Right cardiac atrium (tissue), 5 donors: ENCODE results near the gene YKT6. TPM values are rescaled to one million over a fixed set of nuclear protein-coding genes. Genes with fewer than 3 reads are reported as not detected.

Experiments used
- ATAC-seq, 2 donors: fragments of 200-7000 bp; cut with Tn5 transposase; one replicate each; pipeline versions ENCODE4 v1.8.0 to v1.9.1; 2020; ENCODE audit warnings: moderate library complexity in 2 of 2, mild to moderate bottlenecking in 1 of 2
- DNase-seq, 3 donors: peaks; one replicate each; pipeline ENCODE4 v3.0.0-alpha.2; 2020
- H3K27ac ChIP-seq: one replicate; pipeline ENCODE4 v1.5.1; 2013; ENCODE audit warnings: mild to moderate bottlenecking, low read length, control low read depth, moderate library complexity
- H3K27me3 ChIP-seq: one replicate; pipeline ENCODE4 v1.6.1; 2013; ENCODE audit not compliant: control insufficient read depth, insufficient read depth
- H3K4me1 ChIP-seq: one replicate; pipeline ENCODE4 v1.6.1; 2013; ENCODE audit warnings: low read length; ENCODE audit not compliant: control insufficient read depth, insufficient read depth
- H3K4me3 ChIP-seq: one replicate; pipeline ENCODE4 v1.5.1; 2013; ENCODE audit warnings: low read length, control low read depth
- H3K9me3 ChIP-seq: one replicate; pipeline ENCODE4 v1.6.1; 2013; ENCODE audit warnings: low read length; ENCODE audit not compliant: control insufficient read depth
- WGBS: extraction: QIAGEN DNeasy Blood & Tissue Kit; methylation state at CpG from one replicate; pipeline ENCODE4 v1.1.7; 2013; 5-methylcytosine and 5-hydroxymethylcytosine counted together
- intact Hi-C, 4 donors: fragments of 100-400 bp; cut with DNase I; formaldehyde crosslinking; loops; one replicate each; pipeline versions ENCODE4 v1.11.0 to v1.14.0; 2022 to 2023
- polyA plus RNA-seq: library from polyadenylated mRNA; stranded (reverse); fragments of 200-250 nt; gene quantifications from one replicate; pipeline ENCODE4 v1.2.3, GENCODE V29; 2013
- total RNA-seq, 4 donors: library from RNA; stranded (reverse); fragmentation: NEBNext Ultra II Directional; extraction: Animal tissue kit (Norgen Biotek cat#: 25700); gene quantifications; one replicate each; pipeline ENCODE4 v1.2.1, GENCODE V29; 2021
- donor health status: healthy with polysubstance abuse.
- donor health status: DM: no; HTN: yes; CAD: no.
- donor health status: DM: no; HTN: no; CAD: no.
- donor health status: DM: no; HTN: yes; CAD: no; lungs with severe emphysema.
- donor health status: DM: yes; HTN: yes; CAD: no.

Gene YKT6
- total and polyA plus RNA-seq, 5 donors = 38.8 to 63.4 (median 51.8) TPM

DNA sequence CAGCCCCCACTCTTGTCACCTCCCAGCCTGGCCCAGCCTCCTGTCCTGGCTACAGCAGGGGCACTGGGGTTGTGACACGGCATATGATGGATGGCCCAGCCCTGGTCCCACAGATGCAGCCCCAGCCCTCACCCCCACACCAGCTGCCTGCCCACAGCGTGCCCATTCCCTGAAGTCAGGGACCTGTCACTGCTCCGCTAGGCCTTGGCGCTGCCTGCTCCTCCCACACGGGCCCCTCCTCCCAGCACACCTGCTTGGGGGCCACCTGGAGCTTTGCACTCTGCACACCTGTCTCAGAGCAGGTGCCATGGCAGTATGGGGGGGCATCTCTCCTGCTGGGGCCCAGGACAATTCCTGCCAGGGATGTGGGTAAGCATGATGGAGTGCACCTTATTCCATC lies 15.0 kb upstream of the YKT6 start:
- peaks cover 8% of the 10 kb centered on the region for H3K9me3 ChIP-seq
- no peaks in the 10 kb centered on the region for H3K4me1 ChIP-seq
- peak in 1 of 3 donors; percentile 36 for DNase-seq
- no peak for ATAC-seq
- no peak overlapping the region for H3K4me3 ChIP-seq
- H3K27ac ChIP-seq = no peak overlapping the region
- H3K27me3 ChIP-seq = no peaks in the 10 kb centered on the region
- WGBS = 82% methylated on average over 5 of the region's 5 CpGs
- intact Hi-C loops = loop anchor here in 1 of 4 donors (5.0 kb wide), 1 partner anchor 113 kb away; no protein-coding TSS in a partner anchor

DNA sequence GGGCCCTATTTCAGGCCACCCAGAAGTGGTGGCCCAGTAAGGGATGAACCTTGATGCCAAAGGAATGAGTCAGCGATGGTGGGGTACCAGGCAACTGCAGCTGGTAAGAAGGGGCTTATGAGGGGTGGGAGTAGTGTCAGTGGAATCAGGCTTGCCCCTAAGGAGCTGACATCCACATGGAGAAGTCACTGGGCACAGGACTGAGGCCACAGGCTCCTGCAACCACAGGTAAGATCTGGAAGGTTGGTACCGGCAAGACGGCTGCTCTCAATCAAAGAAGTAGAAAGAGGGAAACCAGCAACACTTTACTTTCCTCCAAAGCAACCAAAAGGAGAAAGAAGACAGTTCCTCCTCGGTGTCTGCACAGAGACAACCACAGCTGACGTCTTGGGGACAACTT lies 14.0 kb upstream of the YKT6 start:
- no peak overlapping the region for H3K4me3 ChIP-seq
- H3K9me3 ChIP-seq = peaks cover 8% of the 10 kb centered on the region
- no peak overlapping the region for H3K27ac ChIP-seq
- no peaks in the 10 kb centered on the region for H3K4me1 ChIP-seq
- 83% methylated on average over 5 of the region's 5 CpGs for WGBS
- H3K27me3 ChIP-seq = no peaks in the 10 kb centered on the region
- intact Hi-C loops = loop anchor here in 1 of 4 donors (5.0 kb wide), 1 partner anchor 114 kb away; no protein-coding TSS in a partner anchor
- no peak for ATAC-seq
- no peak for DNase-seq

DNA sequence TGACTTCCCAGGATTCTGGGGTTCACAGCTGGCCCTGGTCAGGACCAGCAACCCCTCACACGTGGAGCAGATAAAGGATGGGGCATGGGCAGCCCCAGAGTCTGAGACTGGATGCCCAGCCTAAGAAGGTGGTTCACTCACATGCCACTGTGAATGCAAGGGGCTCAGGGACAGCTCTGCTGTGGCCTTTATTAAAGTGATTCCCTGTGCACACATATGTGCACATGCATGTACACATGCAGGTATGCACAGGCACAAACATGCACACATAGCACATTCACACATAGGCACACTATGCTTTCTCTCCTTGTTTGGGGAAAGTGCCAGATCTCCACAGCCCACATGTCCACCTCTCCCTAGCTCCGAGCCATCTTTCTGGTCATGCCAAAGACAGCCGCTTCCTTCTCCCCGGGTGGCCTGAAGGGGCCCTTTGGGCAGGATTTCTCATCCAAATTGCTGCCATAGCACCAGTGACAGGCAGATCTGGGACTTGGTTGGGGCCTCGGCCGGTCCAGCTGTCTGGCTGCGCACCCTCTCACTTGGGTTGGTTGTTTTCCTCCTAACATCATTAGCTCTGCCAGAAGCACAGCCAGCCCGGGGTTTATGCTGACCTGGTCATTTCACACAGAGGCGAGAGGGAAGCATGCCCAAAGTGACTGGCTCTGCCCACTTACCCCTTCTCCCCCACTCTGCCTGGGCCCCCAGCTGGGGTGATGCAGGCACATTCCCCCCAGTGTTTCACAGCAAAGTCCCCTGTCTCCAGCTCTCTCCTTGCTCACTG lies 13.0 kb upstream of the YKT6 start:
- WGBS = 60% methylated on average over 9 of the region's 9 CpGs
- Histone ChIP-seq H3K4me1 (no peaks in the 10 kb centered on the region), H3K27me3 (no peaks in the 10 kb centered on the region), H3K27ac (no peak overlapping the region), H3K4me3 (no peak overlapping the region), H3K9me3 (peaks cover 4% of the 10 kb centered on the region)
- no peak for DNase-seq
- intact Hi-C loops = loop anchor here in 1 of 4 donors (5.0 kb wide), 1 partner anchor 116 kb away; no protein-coding TSS in a partner anchor
- no peak for ATAC-seq

DNA sequence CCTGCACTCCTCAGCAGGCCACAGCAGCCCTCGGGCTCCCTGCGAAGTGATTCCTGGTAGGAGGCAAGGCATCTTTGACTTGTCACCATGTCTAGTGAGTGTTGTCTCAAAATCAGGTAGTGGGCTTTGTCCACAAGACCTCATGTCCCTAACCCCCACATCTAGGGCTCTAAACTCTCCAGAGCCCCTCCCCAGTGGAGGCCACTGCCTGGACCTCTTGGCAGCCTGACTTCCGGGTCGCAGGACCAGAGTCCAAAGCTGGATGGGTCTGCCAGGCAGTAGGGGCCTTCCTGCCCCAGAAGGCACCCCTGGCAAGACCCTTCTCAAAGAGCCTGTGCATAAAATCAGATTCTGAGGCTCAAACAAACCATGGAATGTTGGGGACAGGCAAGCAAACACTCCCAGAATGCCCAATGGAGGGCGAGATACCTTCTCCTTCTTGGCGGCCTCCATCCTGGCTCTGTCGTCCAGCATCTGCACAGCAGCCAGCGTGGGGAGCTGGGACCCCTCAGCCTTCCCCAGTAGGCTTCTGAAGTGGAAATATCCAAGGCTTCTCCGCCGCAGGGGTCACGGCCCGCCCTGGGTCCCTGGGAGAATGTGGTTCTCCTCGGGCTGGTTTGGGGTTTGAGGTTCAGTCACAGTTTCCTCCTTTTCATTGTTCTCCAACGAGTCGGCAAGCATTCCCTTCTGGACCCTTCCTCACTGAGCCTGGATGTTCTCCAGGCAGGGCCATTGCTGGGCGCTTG lies 12.1 kb upstream of the YKT6 start:
- no peak overlapping the region for H3K4me3 ChIP-seq
- H3K4me1 ChIP-seq = no peaks in the 10 kb centered on the region
- H3K9me3 ChIP-seq = no peaks in the 10 kb centered on the region
- intact Hi-C loops = loop anchor here in 1 of 4 donors (5.0 kb wide), 1 partner anchor 116 kb away; no protein-coding TSS in a partner anchor
- no peak for ATAC-seq
- H3K27me3 ChIP-seq = no peaks in the 10 kb centered on the region
- DNase-seq = no peak
- H3K27ac ChIP-seq = no peak overlapping the region
- 80% methylated on average over 16 of the region's 16 CpGs for WGBS

DNA sequence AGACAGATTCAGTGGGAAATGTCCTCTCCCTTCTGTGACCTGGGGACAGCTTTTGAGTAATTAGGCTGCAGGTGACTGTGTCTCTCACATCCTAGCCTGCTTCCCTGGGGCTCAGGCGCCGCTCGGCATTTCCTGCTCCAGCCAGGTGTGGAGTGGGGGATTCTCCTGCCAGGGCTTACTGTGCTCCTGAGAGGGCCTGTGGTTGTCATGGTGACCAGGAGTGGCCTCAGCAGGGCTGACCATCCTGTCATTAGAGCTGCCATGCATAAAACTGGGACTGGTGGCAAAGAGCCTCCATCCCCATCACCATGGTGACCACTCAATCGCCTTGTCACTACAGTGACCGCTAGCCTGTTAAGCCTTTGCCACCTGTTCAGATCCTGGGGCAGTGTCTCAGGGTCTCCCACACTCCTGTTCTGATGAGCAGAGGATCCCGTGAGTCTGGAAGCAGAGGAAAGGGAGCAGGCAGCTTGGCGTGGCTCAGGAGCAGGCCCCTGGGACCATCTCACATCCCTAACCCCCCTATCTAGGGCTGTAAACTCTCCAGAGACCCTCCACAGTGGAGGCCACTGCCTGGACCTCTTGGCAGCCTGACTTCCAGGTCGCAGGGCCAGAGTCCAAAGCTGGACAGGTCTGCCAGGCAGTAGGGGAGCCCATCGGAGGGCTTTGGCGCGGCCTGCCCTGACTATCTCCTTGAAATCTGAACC lies 11.3 kb upstream of the YKT6 start, which contains the start of gene GCK:
GCK (minus strand) TSS at position 154 of the 707 bp plus-strand sequence. CDS start 486 bp downstream, outside the sequence.
- intact Hi-C loops = loop anchor here in 1 of 4 donors (5.0 kb wide), 1 partner anchor 117 kb away; no protein-coding TSS in a partner anchor
- Histone ChIP-seq H3K27me3 (no peaks in the 10 kb centered on the region), H3K9me3 (no peaks in the 10 kb centered on the region), H3K4me3 (no peak within 1 kb of the TSS), H3K27ac (no peak within 1 kb of the TSS), H3K4me1 (no peaks in the 10 kb centered on the region)
- ATAC-seq (no peak), DNase-seq (no peak)
- WGBS = 79% methylated on average over 11 of the region's 11 CpGs

DNA sequence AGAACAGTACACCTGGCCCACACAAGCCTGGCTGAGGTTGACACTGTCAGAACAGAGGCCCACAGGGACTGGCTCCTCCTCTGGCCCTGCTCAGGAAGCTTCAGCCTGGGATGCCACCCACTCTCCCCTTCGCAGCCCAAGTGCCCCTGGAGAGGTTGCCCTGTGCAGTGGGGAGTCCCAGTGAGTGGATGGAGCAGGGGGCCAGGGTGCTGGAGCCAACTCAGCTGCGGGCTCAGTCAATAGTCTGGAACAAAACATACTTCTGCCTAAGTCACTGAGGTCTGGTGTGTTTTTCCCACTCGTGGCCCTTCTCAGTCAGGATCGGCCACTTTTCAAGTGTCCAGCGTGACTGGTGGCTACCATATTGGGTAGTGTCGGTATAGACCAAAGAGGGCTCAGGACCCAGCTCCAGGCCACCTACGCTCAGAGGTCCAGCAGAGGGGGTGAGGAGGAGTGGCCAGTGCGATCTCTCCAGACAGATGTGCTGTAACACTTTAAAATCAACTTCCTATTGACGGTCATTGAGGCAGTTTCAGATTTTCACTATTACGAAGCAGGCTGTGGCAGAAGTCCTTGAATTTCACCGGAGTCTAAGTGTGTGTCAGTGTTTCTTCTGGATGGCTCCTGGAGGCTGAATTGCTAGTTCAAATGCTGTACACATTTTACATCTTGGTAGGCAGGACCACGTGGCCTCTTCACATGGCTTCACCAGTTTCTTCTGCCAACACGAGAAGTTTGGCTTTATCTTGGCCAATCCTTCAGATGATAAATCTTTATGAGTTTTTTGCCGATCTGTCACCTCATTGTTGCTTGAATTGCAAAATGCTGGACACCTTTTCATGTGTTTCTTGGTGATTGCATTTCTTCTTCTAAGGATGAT lies 10.5 kb upstream of the YKT6 start:
- Histone ChIP-seq H3K27ac (no peak overlapping the region), H3K27me3 (no peaks in the 10 kb centered on the region), H3K4me3 (no peak overlapping the region), H3K9me3 (no peaks in the 10 kb centered on the region), H3K4me1 (no peaks in the 10 kb centered on the region)
- ATAC-seq (no peak), DNase-seq (no peak)
- intact Hi-C loops = loop anchor here in 3 of 4 donors (5.0 to 10.0 kb wide), 3 partner anchors 55 to 118 kb away; no protein-coding TSS in a partner anchor
- 84% methylated on average over 14 of the region's 14 CpGs for WGBS

DNA sequence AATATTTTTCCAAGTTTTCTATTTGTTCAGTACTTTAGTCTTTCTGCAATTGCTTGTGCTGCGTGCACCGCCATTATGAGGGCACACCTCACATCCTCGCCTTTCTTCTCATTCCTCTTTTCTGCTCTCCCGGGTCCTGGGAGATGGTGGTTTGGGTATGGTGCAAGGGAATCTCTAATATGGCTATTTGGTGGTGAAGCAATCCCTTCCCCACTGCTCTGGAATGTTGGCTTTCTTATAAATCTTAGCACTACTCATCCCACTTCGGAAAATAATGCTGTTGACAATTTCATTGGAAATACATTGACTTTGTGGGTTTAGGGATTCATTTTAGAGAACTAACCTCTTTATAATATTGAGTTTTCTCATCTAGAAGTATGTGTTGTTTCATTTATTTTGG lies 9.6 kb upstream of the YKT6 start:
- 89% methylated on average over 5 of the region's 5 CpGs for WGBS
- Histone ChIP-seq H3K9me3 (no peaks in the 10 kb centered on the region), H3K4me1 (no peaks in the 10 kb centered on the region), H3K4me3 (no peak overlapping the region), H3K27me3 (no peaks in the 10 kb centered on the region), H3K27ac (no peak overlapping the region)
- no peak for ATAC-seq
- no peak for DNase-seq
- intact Hi-C loops = loop anchor here in 3 of 4 donors (10.0 kb wide), 2 partner anchors 56 to 116 kb away; no protein-coding TSS in a partner anchor

DNA sequence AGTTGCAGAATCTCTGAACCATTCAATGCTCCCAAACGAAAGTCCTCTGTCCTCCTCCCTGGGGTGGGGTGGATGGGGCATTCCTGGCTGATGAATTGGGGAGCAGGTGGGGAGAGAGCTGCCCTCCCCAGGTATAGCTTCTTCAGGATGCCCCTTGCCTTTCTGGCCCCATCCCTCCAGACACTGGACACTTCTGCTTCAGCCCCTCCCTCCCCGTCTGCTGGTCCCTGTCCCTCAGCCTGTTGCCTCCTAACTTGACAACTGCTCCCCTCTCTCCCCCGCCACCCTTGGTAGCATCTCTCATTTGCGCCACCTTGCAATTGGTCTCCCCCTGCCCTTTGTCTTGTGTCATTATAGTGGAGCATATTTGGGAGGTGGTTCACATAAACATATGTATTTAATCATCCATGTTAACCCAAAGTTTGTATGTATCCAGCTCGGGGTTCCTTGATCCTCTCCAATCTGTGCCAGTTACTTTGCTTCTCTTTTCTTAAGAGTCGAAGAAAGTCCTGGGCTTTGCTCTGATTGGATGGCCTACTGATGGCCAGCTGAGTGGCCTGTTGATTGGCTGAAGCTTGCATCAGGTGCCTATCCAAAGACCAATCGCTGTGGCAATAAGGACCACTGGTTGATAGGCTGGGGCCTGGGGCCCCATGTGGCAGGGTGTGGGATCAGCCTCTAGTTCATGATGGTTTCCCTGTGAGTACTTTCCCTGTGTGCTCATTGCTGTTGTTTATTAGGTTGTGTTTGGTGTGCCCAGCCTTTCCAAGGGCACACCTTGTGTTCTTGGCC lies 7.6 kb upstream of the YKT6 start:
- Histone ChIP-seq H3K4me3 (no peak overlapping the region), H3K27me3 (no peaks in the 10 kb centered on the region), H3K27ac (no peak overlapping the region), H3K4me1 (no peaks in the 10 kb centered on the region), H3K9me3 (no peaks in the 10 kb centered on the region)
- intact Hi-C loops = loop anchor here in 3 of 4 donors (10.0 kb wide), 2 partner anchors 58 to 118 kb away; no protein-coding TSS in a partner anchor
- DNase-seq (no peak), ATAC-seq (no peak)
- WGBS = 88% methylated on average over 7 of the region's 7 CpGs

DNA sequence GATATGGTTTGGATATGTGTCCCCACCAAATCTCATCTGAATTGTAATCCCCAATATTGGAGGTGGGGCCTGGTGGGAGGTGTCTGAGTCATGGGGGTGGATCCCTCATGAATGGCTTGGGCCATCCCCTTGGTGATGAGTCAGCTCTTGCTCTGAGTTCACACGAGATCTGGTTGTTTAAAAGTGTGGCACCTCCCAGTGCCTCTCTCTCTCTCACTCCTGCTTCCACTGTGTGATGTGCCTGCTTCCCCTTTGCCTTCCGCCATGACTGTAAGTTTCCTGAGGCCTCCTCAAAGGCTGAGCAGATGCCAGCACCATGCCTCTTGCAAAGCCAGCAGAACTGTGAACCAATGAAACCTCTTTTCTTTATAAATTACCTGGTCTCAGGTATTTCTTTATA lies 6.7 kb upstream of the YKT6 start:
- Histone ChIP-seq H3K4me1 (no peaks in the 10 kb centered on the region), H3K9me3 (no peaks in the 10 kb centered on the region), H3K27ac (no peak overlapping the region), H3K4me3 (no peak overlapping the region), H3K27me3 (no peaks in the 10 kb centered on the region)
- intact Hi-C loops = loop anchor here in 3 of 4 donors (10.0 kb wide), 2 partner anchors 59 to 119 kb away; no protein-coding TSS in a partner anchor
- WGBS = 54% methylated on average over 2 of the region's 2 CpGs
- ATAC-seq = no peak
- DNase-seq = no peak
